Astrocyte of the spinal cord (primary cell): ENCODE results near the gene DUSP16.
"Not testable (repeated sequence)": the region's sequence is repeated elsewhere in the genome, so short reads cannot be mapped to it uniquely, and the experiment has no call there.

Source experiments
- DNase-seq: peaks from one replicate; pipeline ENCODE4 v3.0.0; 2011; ENCODE audit warnings: low read depth, low spot score
- H3K4me3 ChIP-seq: 2 replicates; pipeline ENCODE4 v1.5.1; 2011; ENCODE audit warnings: low read depth, mild to moderate bottlenecking, low read length, moderate library complexity
- CTCF ChIP-seq: IDR thresholded peaks from 2 replicates; pipeline ENCODE4 v1.5.1; 2012; ENCODE audit warnings: low read depth, mild to moderate bottlenecking, low read length, inconsistent platforms
- in situ Hi-C: cut with HindIII; loops from 2 replicates; pipeline ENCODE4 v1.10.0; 2017; ENCODE audit warnings: low sequenced_read_pairs

DUSP16 gene

GRCh38 chr12:12606781-12607589, 44.3 kb upstream of the DUSP16 start:
- no peak overlapping the region for H3K4me3 ChIP-seq
- DNase-seq: peak; percentile 83
- TF ChIP-seq CTCF: no peak
- in situ Hi-C loops: no loop called here

DNA sequence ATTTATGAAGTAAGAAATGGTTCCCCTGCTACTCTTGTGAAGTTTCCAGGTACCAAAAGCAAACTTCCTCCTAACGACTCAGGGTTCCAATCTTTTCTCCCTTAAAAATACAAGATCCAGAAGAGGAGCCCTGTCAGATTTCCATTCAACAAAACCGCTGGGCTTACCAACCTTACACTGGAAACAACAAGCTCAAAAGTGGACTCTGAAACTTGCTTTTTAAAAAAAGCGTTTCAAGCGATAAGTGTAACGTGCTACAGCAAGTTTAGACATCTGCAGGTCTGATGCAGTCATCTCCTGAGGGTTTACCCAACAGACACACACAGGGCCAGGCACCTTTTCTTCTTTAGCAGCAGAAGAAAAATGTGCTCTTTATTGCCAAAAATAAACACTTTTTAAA, 42.1 kb upstream of the DUSP16 start:
- in situ Hi-C loops: no loop called here
- no peak overlapping the region for H3K4me3 ChIP-seq
- TF ChIP-seq CTCF: no peak

GRCh38 chr12:12600659-12601058, 38.0 kb upstream of the DUSP16 start:
- no peak for DNase-seq
- no peak overlapping the region for H3K4me3 ChIP-seq
- in situ Hi-C loops: no loop called here
- TF ChIP-seq CTCF: no peak

More for the DNA sequence above, 42.1 kb upstream of the DUSP16 start:
- DNase-seq: no peak

DNA sequence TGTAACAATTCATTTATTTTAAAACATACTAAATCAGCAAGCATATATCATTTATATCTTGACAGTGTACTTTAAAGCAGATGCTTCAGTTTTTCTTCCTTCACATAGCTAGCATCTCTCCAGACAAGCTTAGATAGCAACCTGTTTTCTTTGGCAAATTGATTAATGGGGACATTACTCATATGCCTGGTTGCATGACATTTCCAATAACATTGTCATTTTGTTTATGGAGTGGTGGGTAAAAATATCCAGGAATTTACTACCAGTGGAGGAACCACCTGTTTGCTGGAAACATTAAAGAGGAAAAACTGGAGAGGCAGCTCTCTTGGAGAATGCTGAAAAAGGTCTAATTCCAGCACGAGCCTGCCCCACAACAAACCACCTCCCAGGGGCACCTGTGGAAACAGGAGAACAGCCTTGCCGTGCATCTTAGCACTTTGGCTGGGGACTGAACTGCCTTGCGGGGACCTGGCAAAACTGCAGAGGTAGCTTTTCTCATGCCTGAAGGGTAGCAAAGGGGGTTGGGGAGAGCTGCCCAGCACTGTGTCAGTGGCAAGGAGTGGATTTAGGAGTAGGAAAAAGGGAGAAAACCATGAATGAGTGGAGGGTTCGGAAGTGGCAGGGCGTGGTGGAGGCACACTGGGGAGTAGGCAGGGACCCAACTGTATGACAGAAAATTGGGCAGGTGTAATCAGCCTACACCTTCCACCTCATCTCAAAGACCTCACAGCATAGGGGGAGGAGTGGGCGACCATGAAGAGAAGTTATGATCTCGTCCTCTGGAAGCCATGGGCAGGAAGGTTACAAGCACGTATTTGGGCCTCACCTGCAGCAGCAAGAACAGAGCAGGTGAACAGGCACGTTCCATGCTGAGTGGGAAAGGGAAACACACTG, 37.3 kb upstream of the DUSP16 start:
- in situ Hi-C loops: no loop called here
- TF ChIP-seq CTCF: no peak
- H3K4me3 ChIP-seq: no peak overlapping the region
- DNase-seq: no peak

DNA sequence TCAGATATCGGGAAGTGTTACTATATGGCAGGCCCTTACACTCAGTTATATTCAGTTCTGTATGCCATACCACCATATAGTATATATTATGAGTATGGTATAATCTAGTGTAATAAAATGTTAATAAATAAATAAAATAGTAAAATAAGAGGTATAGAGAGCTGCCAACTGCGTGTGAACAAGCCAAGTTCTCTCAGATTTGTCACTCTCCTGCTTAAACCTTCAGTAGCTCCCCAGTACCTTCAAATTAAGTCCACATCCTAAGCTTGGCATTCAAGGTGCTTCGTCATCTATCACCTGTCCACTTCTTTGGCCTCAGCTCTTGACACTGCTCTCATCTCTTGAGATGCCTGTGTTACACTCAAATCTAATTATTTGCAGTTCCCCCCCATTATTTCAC, 36.2 kb upstream of the DUSP16 start:
- no peak for TF ChIP-seq CTCF
- in situ Hi-C loops: no loop called here
- no peak for DNase-seq
- H3K4me3 ChIP-seq: no peak overlapping the region

DNA sequence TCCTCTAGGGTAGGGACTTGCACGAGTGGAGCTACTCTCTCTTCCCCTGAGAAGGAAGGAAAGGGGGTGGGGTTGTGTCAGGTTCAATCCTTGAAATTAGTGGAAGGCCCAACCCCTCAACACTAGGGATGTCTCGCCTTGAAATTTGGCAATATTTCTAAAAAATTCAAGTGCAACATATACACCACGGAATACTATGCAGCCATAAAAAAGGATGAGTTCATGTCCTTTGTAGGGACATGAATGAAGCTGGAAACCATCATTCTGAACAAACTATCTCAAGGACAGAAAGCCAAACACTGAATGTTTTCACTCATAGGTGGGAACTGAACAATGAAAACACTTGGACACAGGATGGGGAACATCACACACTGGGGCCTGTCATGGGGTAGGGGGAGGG, 33.9 kb upstream of the DUSP16 start:
- DNase-seq, in situ Hi-C loops, H3K4me3 ChIP-seq: not testable (repeated sequence)

DNA sequence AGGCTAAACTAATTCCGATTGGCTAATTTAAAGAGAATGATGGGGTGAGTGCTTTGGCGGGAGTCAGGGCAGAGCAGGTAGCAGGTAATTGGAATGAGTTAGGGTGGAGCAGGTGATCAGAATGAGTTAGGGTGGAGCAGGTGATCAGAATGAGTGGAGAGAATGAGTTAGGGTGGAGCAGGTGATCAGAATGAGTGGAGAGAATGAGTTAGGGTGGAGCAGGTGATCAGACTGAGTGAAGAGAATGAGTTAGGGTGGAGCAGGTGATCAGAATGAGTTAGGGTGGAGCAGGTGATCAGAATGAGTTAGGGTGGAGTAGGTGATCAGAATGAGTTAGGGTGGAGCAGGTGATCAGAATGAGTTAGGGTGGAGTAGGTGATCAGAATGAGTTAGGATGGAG, 33.3 kb upstream of the DUSP16 start:
- in situ Hi-C loops, DNase-seq, H3K4me3 ChIP-seq: not testable (repeated sequence)
